ENCODE results near the gene WNT3.

- no peak for TF ChIP-seq CTCF (IDR thresholded peaks at IDR 0.05; ENCODE audit: extremely low read depth in 1 of 2, insufficient read depth in 1 of 2, low read depth in 1 of 2, low read length in 2 of 2)
- no peak for TF ChIP-seq EZH2 (IDR thresholded peaks at IDR 0.05; ENCODE audit: borderline replicate concordance, low read depth, low read length, severe bottlenecking)
- no peak for TF ChIP-seq POLR2AphosphoS5 (IDR thresholded peaks at IDR 0.05; ENCODE audit: insufficient read depth, low read depth, low read length)
- no peak for TF ChIP-seq POLR2A (IDR thresholded peaks at IDR 0.05; ENCODE audit: low read depth, low read length)
- no peak for TF ChIP-seq JUN (IDR thresholded peaks at IDR 0.05; ENCODE audit: borderline replicate concordance, insufficient read depth, insufficient read length, low read depth)
- TF ChIP-seq MYC (IDR thresholded peaks at IDR 0.05; ENCODE audit: low read depth, low read length), result no peak
- no peak for TF ChIP-seq FOS (IDR thresholded peaks at IDR 0.05; ENCODE audit: borderline replicate concordance, insufficient read depth, low read length)
- no peak for TF ChIP-seq MAX (IDR thresholded peaks at IDR 0.05; ENCODE audit: insufficient read depth, insufficient read length)
- TF ChIP-seq GATA2 (IDR thresholded peaks at IDR 0.05; ENCODE audit: insufficient read depth, insufficient read length, low read depth, low read length), result no peak
Measured at GRCh38 chr17:46789610-46790009, 28.9 kb downstream of the WNT3 start.

All from endothelial cell of umbilical vein (primary cell).